Measurements from ENCODE around the gene CRYGN. TPM values are rescaled to one million over a fixed set of nuclear protein-coding genes. Genes with fewer than 3 reads are reported as not detected.

CRYGN gene
- total RNA-seq, 3 donors from 2014 or later: 0.51 TPM; not detected in 2

- H3K36me3 ChIP-seq (ENCODE audit: low read depth): no peaks in the 10 kb centered on the region
- intact Hi-C loops (cut with DNase I, micrococcal nuclease): no loop called here
These were observed 32.9 kb upstream of the CRYGN start for GRCh38 chr7:151472644-151473380.

GRCh38 chr7:151470711-151471110, 30.8 kb upstream of the CRYGN start:
- H3K4me3 ChIP-seq: no peak overlapping the region
- ATAC-seq (no peak), DNase-seq (no peak)
- intact Hi-C loops (cut with DNase I, micrococcal nuclease): no loop called here
- H3K9me3 ChIP-seq: no peaks in the 10 kb centered on the region
- no peak for TF ChIP-seq CTCF (IDR thresholded peaks at IDR 0.05)
- H3K4me1 ChIP-seq (ENCODE audit: low read depth): no peaks in the 10 kb centered on the region
- H3K36me3 ChIP-seq (ENCODE audit: low read depth): no peaks in the 10 kb centered on the region

More at GRCh38 chr7:151472644-151473380, 32.9 kb upstream of the CRYGN start:
- no peak overlapping the region for H3K4me3 ChIP-seq
- H3K9me3 ChIP-seq: no peaks in the 10 kb centered on the region
- ATAC-seq (peak; percentile 42), DNase-seq (no peak)
- no peak for TF ChIP-seq CTCF (IDR thresholded peaks at IDR 0.05)
- no peaks in the 10 kb centered on the region for H3K4me1 ChIP-seq (ENCODE audit: low read depth)

- DNase-seq: peak in 2 of 3 donors; percentile 66 to 77
- no peaks in the 10 kb centered on the region for H3K36me3 ChIP-seq (ENCODE audit: low read depth)
- intact Hi-C loops (cut with DNase I, micrococcal nuclease): loop anchor here in 1 of 2 donors (10.0 kb wide), 1 partner anchor 46 kb away; the partner anchor contains the start of gene RHEB
- H3K4me1 ChIP-seq (ENCODE audit: low read depth): no peaks in the 10 kb centered on the region
- no peak overlapping the region for H3K4me3 ChIP-seq
- H3K9me3 ChIP-seq: no peaks in the 10 kb centered on the region
- ATAC-seq: peak; percentile 74
- no peak for TF ChIP-seq CTCF (IDR thresholded peaks at IDR 0.05)
These were observed 29.3 kb upstream of the CRYGN start for GRCh38 chr7:151469281-151469680.

GRCh38 chr7:151468217-151469018, 28.5 kb upstream of the CRYGN start:
- no peaks in the 10 kb centered on the region for H3K36me3 ChIP-seq (ENCODE audit: low read depth)
- H3K4me1 ChIP-seq (ENCODE audit: low read depth): no peaks in the 10 kb centered on the region
- ATAC-seq (no peak), DNase-seq (no peak)
- H3K9me3 ChIP-seq: peaks cover under 1% of the 10 kb centered on the region
- intact Hi-C loops (cut with DNase I, micrococcal nuclease): loop anchor here in 1 of 2 donors (10.0 kb wide), 1 partner anchor 46 kb away; the partner anchor contains the start of gene RHEB
- H3K4me3 ChIP-seq: no peak overlapping the region
- no peak for TF ChIP-seq CTCF (IDR thresholded peaks at IDR 0.05)

GRCh38 chr7:151465169-151465568, 25.2 kb upstream of the CRYGN start:
- Histone ChIP-seq H3K4me3 (no peak overlapping the region), H3K9me3 (peaks cover 13% of the 10 kb centered on the region), H3K4me1 (ENCODE audit: low read depth) (peaks cover 8% of the 10 kb centered on the region), H3K36me3 (ENCODE audit: low read depth) (no peaks in the 10 kb centered on the region)
- DNase-seq (no peak), ATAC-seq (no peak)
- no peak for TF ChIP-seq CTCF (IDR thresholded peaks at IDR 0.05)
- intact Hi-C loops (cut with DNase I, micrococcal nuclease): loop anchor here in 1 of 2 donors (10.0 kb wide), 1 partner anchor 50 kb away; the partner anchor contains the start of gene RHEB
